GM12878 (cell line): ENCODE measurements around the gene CFAP410. TPM values are rescaled to one million over a fixed set of nuclear protein-coding genes. Genes with fewer than 3 reads are reported as not detected.

ENCODE experiments used
- ATAC-seq: fragments of 200-7000 bp; cut with Tn5 transposase; 3 replicates; pipeline ENCODE4 v1.9.1; 2020; ENCODE audit warnings: mild to moderate bottlenecking, moderate library complexity
- BruUV-seq: library from RNA; stranded (reverse); fragments of 400-500 nt; replicated peaks from 2 replicates; lab custom pipeline; 2021; lab: Mats Ljungman, UMichigan
- CTCF ChIA-PET: fragments of 300-600 bp; sonication (Branson Sonifier 250); formaldehyde crosslinking; extraction: SDS; loops from one replicate; lab custom pipeline; 2021; ENCODE audit warnings: inconsistent platforms; lab: Yijun Ruan, JAX
- POLR2A ChIA-PET: fragments of 350-600 bp; formaldehyde crosslinking; extraction: SDS; loops from one replicate; lab custom pipeline; 2021; ENCODE audit warnings: inconsistent platforms; lab: Charles Lee
- RAD21 ChIA-PET: fragments of 300-600 bp; sonication (Branson Sonifier 250); formaldehyde crosslinking; loops from one replicate; lab custom pipeline; 2023; ENCODE audit warnings: antibody characterized with exemption; ENCODE audit not compliant: unreplicated experiment; lab: Charles Lee
- SMC1A ChIA-PET: fragments of 300-600 bp; sonication (Branson Sonifier 250); formaldehyde crosslinking; loops from one replicate; lab custom pipeline; 2023; ENCODE audit not compliant: unreplicated experiment, uncharacterized antibody; lab: Charles Lee
- DNase-seq: peaks from one replicate; pipeline ENCODE4 v3.0.0-alpha.2; 2011; ENCODE audit warnings: low read depth, low spot score
- FAIRE-seq: peaks from 3 replicates; lab custom pipeline; 2011; peaks lifted over from hg19 to GRCh38; lab: Jason Lieb, UNC
- H2AFZ ChIP-seq: 2 replicates; pipeline ENCODE4 v1.6.0; 2011; ENCODE audit warnings: low read depth, low read length, control low read depth; ENCODE audit not compliant: control insufficient read depth
- H3K27ac ChIP-seq: 2 replicates; pipeline ENCODE4 v1.5.1; 2011; ENCODE audit warnings: control low read depth; ENCODE audit not compliant: control insufficient read depth, insufficient read depth
- H3K27me3 ChIP-seq, 2 experiments: replicated peaks in 1 of 2; 2 replicates each; pipeline versions ENCODE4 v1.6.0 to v1.6.1; 2011; ENCODE audit warnings: low read length in 1 of 2; ENCODE audit not compliant: control insufficient read depth in 2 of 2, insufficient read depth in 2 of 2
- H3K36me3 ChIP-seq, 2 experiments: 2 replicates each; pipeline ENCODE4 v1.5.1; 2011; ENCODE audit warnings: low read length in 1 of 2; ENCODE audit not compliant: control insufficient read depth in 2 of 2, insufficient read depth in 2 of 2
- H3K4me1 ChIP-seq: 2 replicates; pipeline ENCODE4 v1.6.1; 2011; ENCODE audit warnings: mild to moderate bottlenecking, low read length, moderate library complexity, mixed read lengths; ENCODE audit not compliant: control insufficient read depth, insufficient read depth
- H3K4me2 ChIP-seq: 2 replicates; pipeline ENCODE4 v1.6.0; 2011; ENCODE audit warnings: control low read depth; ENCODE audit not compliant: control insufficient read depth, insufficient read depth
- H3K4me3 ChIP-seq: fragments of 200-600 bp; sonication (generic); 2 replicates; pipeline ENCODE4 v1.5.1; 2016
- H3K79me2 ChIP-seq: 2 replicates; pipeline ENCODE4 v1.6.0; 2011; ENCODE audit warnings: low read length; ENCODE audit not compliant: control insufficient read depth, insufficient read depth
- H3K9ac ChIP-seq: 2 replicates; pipeline ENCODE4 v1.8.0; 2011; ENCODE audit warnings: low read length, control low read depth, mixed read lengths; ENCODE audit not compliant: control insufficient read depth, insufficient read depth
- H3K9me3 ChIP-seq: replicated peaks from 3 replicates; pipeline ENCODE4 v1.5.1; 2011; ENCODE audit warnings: mild to moderate bottlenecking, low read length; ENCODE audit not compliant: control insufficient read depth, insufficient read depth
- H4K20me1 ChIP-seq: 2 replicates; pipeline ENCODE4 v1.6.0; 2011; ENCODE audit not compliant: control insufficient read depth, insufficient read depth
- BCL3 ChIP-seq: IDR thresholded peaks from 2 replicates; pipeline ENCODE4 v1.6.1; 2011; ENCODE audit warnings: borderline replicate concordance, low read depth, mild to moderate bottlenecking, moderate library complexity, low read length; ENCODE audit not compliant: insufficient read depth, poor library complexity, severe bottlenecking
- CREB1 ChIP-seq: IDR thresholded peaks from 2 replicates; pipeline ENCODE4 v1.6.1; 2012; ENCODE audit warnings: low read depth, mild to moderate bottlenecking, inconsistent platforms
- JUND ChIP-seq: IDR thresholded peaks from 2 replicates; pipeline ENCODE4 v1.6.1; 2012; ENCODE audit warnings: low read depth, mild to moderate bottlenecking, low read length, improper control_type of control experiment, moderate library complexity
- POLR2AphosphoS2 ChIP-seq: IDR thresholded peaks from 2 replicates; pipeline ENCODE4 v1.6.1; 2011; ENCODE audit warnings: low read depth, mild to moderate bottlenecking, low read length, improper control_type of control experiment, moderate library complexity
- SPI1 ChIP-seq: IDR thresholded peaks from 2 replicates; pipeline ENCODE4 v1.6.1; 2011; ENCODE audit warnings: low read depth, mild to moderate bottlenecking, low read length, moderate library complexity, borderline replicate concordance; ENCODE audit not compliant: insufficient read depth
- TAF1 ChIP-seq: IDR thresholded peaks from 2 replicates; pipeline ENCODE4 v1.6.1; 2011; ENCODE audit warnings: mild to moderate bottlenecking, low read depth, low read length, borderline replicate concordance
- WGBS: methylation state at CpG from one replicate; pipeline ENCODE4 v1.1.6; 2016; ENCODE audit warnings: low lambda C conversion rate; ENCODE audit not compliant: insufficient replicate concordance, insufficient coverage; ENCODE audit errors: missing lambda C conversion rate; 5-methylcytosine and 5-hydroxymethylcytosine counted together
- in situ Hi-C: fragments of 300-500 bp; cut with MboI; formaldehyde crosslinking; loops from 9 replicates; pipeline ENCODE4 v1.14.3; 2018; ENCODE audit warnings: mixed read lengths
- intact Hi-C: fragments of 100-400 bp; cut with micrococcal nuclease; formaldehyde crosslinking; loops from one replicate; pipeline ENCODE4 v1.14.2; 2022; ENCODE audit not compliant: unreplicated experiment
- polyA plus RNA-seq, 11 experiments: library from polyadenylated mRNA; depleted of rRNA in 4 of 11; unstranded in 6 of 11; stranded (reverse) in 5 of 11; fragments of >200 nt; fragmentation: Nextera tagmentation in 4 of 11; fragmentation: Illumina TruSeq in 1 of 11; extraction: Ambion mirVana in 4 of 11; extraction: Trizol in 1 of 11; gene quantifications; 1 replicate in 1 of 11; 2 replicates in 10 of 11; pipeline versions ENCODE4 v1.2.1 to v1.2.3, GENCODE V29; 2011 to 2016; ENCODE audit warnings: inconsistent platforms in 2 of 11, missing spikeins in 2 of 11, low read depth in 1 of 11
- total RNA-seq, 4 experiments: library from RNA; depleted of rRNA in 3 of 4; stranded (reverse); fragments of >200 nt in 3 of 4; fragmentation: Illumina TruSeq in 1 of 4; extraction: Trizol in 1 of 4; gene quantifications; 2 replicates each; pipeline versions ENCODE4 v1.2.1 to v1.2.3, GENCODE V29; 2013 to 2021
- TF ChIP-seq, protein P1 (sequence below): fragments of 150-350 bp; IDR thresholded peaks from 2 replicates; pipeline ENCODE4 v1.6.1; 2014; ENCODE audit warnings: mild to moderate bottlenecking, low read depth, low read length
- TF ChIP-seq, protein P2 (sequence below): fragments of 450-650 bp; IDR thresholded peaks from 2 replicates; pipeline ENCODE4 v1.6.1; 2017; ENCODE audit warnings: low read depth, mild to moderate bottlenecking, moderate library complexity

The CFAP410 gene
- total and polyA plus RNA-seq, 10 of the 15 experiments (the other 5 are each of a cell fraction or from before 2014, with no cell fraction given): 0.14 to 24.8 (median 11.3) TPM

GRCh38 chr21:44325386-44326271, 13.6 kb downstream of the CFAP410 start:
- in situ Hi-C loops: no loop called here
- POLR2A ChIA-PET: no interaction called here
- Histone ChIP-seq H4K20me1 (no peaks in the 10 kb centered on the region), H3K9ac (no peak overlapping the region), H3K9me3 (no peaks in the 10 kb centered on the region), H3K4me3 (no peak overlapping the region), H3K27me3 (no peaks in the 10 kb centered on the region), H3K36me3 (peaks cover 2 to 22% of the 10 kb centered on the region in 2 experiments; a peak in 3 of 4 replicates), H3K4me1 (no peaks in the 10 kb centered on the region), H3K4me2 (no peak overlapping the region), H3K27ac (no peak overlapping the region), H2AFZ (no peak overlapping the region), H3K79me2 (no peaks in the 10 kb centered on the region)
- WGBS: 91% methylated on average over 44 of the region's 44 CpGs
- DNase-seq (no peak), ATAC-seq (no peak), FAIRE-seq (no peak)
- CTCF ChIA-PET: no interaction called here
- SMC1A ChIA-PET: no interaction called here
- BruUV-seq: TSS peak; percentile 68
- intact Hi-C loops: no loop called here
- TF ChIP-seq, protein P1, sequence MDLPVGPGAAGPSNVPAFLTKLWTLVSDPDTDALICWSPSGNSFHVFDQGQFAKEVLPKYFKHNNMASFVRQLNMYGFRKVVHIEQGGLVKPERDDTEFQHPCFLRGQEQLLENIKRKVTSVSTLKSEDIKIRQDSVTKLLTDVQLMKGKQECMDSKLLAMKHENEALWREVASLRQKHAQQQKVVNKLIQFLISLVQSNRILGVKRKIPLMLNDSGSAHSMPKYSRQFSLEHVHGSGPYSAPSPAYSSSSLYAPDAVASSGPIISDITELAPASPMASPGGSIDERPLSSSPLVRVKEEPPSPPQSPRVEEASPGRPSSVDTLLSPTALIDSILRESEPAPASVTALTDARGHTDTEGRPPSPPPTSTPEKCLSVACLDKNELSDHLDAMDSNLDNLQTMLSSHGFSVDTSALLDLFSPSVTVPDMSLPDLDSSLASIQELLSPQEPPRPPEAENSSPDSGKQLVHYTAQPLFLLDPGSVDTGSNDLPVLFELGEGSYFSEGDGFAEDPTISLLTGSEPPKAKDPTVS: no peak
- no peak for TF ChIP-seq SPI1
- TF ChIP-seq TAF1: no peak
- RAD21 ChIA-PET: no interaction called here

GRCh38 chr21:44324854-44325107, 14.4 kb downstream of the CFAP410 start:
- ATAC-seq: no peak
- no peaks in the 10 kb centered on the region for H3K27me3 ChIP-seq
- no peak for DNase-seq
- no peak overlapping the region for H3K27ac ChIP-seq
- no peaks in the 10 kb centered on the region for H3K9me3 ChIP-seq
- no peaks in the 10 kb centered on the region for H3K4me1 ChIP-seq
- H3K4me3 ChIP-seq: no peak overlapping the region
- no TSS peak for BruUV-seq
- intact Hi-C loops: no loop called here
- no peak for TF ChIP-seq JUND
- TF ChIP-seq, protein P2, sequence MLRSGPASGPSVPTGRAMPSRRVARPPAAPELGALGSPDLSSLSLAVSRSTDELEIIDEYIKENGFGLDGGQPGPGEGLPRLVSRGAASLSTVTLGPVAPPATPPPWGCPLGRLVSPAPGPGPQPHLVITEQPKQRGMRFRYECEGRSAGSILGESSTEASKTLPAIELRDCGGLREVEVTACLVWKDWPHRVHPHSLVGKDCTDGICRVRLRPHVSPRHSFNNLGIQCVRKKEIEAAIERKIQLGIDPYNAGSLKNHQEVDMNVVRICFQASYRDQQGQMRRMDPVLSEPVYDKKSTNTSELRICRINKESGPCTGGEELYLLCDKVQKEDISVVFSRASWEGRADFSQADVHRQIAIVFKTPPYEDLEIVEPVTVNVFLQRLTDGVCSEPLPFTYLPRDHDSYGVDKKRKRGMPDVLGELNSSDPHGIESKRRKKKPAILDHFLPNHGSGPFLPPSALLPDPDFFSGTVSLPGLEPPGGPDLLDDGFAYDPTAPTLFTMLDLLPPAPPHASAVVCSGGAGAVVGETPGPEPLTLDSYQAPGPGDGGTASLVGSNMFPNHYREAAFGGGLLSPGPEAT: no peak
- no peak for TF ChIP-seq BCL3
- 0 out of 2 replicates have a peak, but pooled peaks have one; percentile 10 for TF ChIP-seq POLR2AphosphoS2
- no peak for TF ChIP-seq CREB1
- 100% methylated on average over 9 of the region's 11 CpGs for WGBS
- H2AFZ ChIP-seq: no peak overlapping the region
- ChIA-PET CTCF (no interaction called here), POLR2A (no interaction called here), SMC1A (no interaction called here), RAD21 (no interaction called here)
- no peaks in the 10 kb centered on the region for H4K20me1 ChIP-seq
- no peak overlapping the region for H3K4me2 ChIP-seq
- H3K36me3 ChIP-seq: peaks cover 2 to 22% of the 10 kb centered on the region in 2 experiments; a peak in 3 of 4 replicates
- H3K9ac ChIP-seq: no peak overlapping the region
- FAIRE-seq: no peak
- H3K79me2 ChIP-seq: no peaks in the 10 kb centered on the region
- in situ Hi-C loops: no loop called here
